Loucy (cell line): ENCODE results near the gene MGLL.

ENCODE experiments used
- H2AFZ ChIP-seq: fragments of 200-600 bp; sonication (generic); 2 replicates; pipeline ENCODE4 v1.6.0; 2016; ENCODE audit warnings: antibody characterized with exemption, mild to moderate bottlenecking, low read length, moderate library complexity
- H3F3A ChIP-seq: fragments of 200-600 bp; 2 replicates; pipeline ENCODE4 v1.6.0; 2016; ENCODE audit warnings: antibody characterized with exemption, low read depth, mild to moderate bottlenecking
- H3K27me3 ChIP-seq: fragments of 200-600 bp; sonication (generic); 2 replicates; pipeline ENCODE4 v1.6.1; 2014; ENCODE audit warnings: low read length, mild to moderate bottlenecking; ENCODE audit not compliant: insufficient read depth, poor library complexity, severe bottlenecking
- H3K36me3 ChIP-seq: fragments of 200-600 bp; sonication (generic); 2 replicates; pipeline ENCODE4 v1.6.1; 2016; ENCODE audit warnings: low read length; ENCODE audit not compliant: insufficient read depth
- H3K4me1 ChIP-seq: fragments of 200-600 bp; sonication (generic); 2 replicates; pipeline ENCODE4 v1.5.1; 2014; ENCODE audit warnings: low read length, mild to moderate bottlenecking; ENCODE audit not compliant: insufficient read depth, poor library complexity, severe bottlenecking
- H3K4me2 ChIP-seq: fragments of 200-600 bp; sonication (generic); 2 replicates; pipeline ENCODE4 v1.6.0; 2014; ENCODE audit warnings: antibody characterized with exemption, low read length, low read depth, mild to moderate bottlenecking; ENCODE audit not compliant: poor library complexity, severe bottlenecking
- H3K4me3 ChIP-seq: fragments of 200-600 bp; sonication (generic); 2 replicates; pipeline ENCODE4 v1.5.1; 2014; ENCODE audit warnings: low read length, mild to moderate bottlenecking, mixed read lengths; ENCODE audit not compliant: poor library complexity, severe bottlenecking
- H3K79me2 ChIP-seq: fragments of 200-600 bp; sonication (generic); 2 replicates; pipeline ENCODE4 v1.6.1; 2014; ENCODE audit warnings: low read length; ENCODE audit not compliant: insufficient read depth
- H3K9ac ChIP-seq: fragments of 200-600 bp; sonication (generic); 2 replicates; pipeline ENCODE4 v1.6.0; 2014; ENCODE audit warnings: mild to moderate bottlenecking, low read depth, low read length, moderate library complexity; ENCODE audit not compliant: poor library complexity, severe bottlenecking
- H3K9me2 ChIP-seq: fragments of 200-600 bp; sonication (generic); replicated peaks from 2 replicates; pipeline ENCODE4 v1.6.1; 2016; ENCODE audit warnings: low read depth, low read length, mixed read lengths
- H3K9me3 ChIP-seq: fragments of 200-600 bp; sonication (generic); 2 replicates; pipeline ENCODE4 v1.6.1; 2014; ENCODE audit warnings: mild to moderate bottlenecking, antibody characterized with exemption, low read length, low read depth; ENCODE audit not compliant: insufficient read depth
- H4K20me1 ChIP-seq: fragments of 200-600 bp; sonication (generic); 2 replicates; pipeline ENCODE4 v1.6.0; 2014; ENCODE audit warnings: antibody characterized with exemption, low read length, mild to moderate bottlenecking; ENCODE audit not compliant: insufficient read depth, poor library complexity, severe bottlenecking
- EZH2phosphoT487 ChIP-seq: fragments of 200-600 bp; IDR thresholded peaks from 2 replicates; pipeline ENCODE4 v1.6.1; 2018; ENCODE audit warnings: antibody characterized with exemption, mild to moderate bottlenecking, moderate library complexity, borderline replicate concordance
- TF ChIP-seq, protein P1 (sequence below): fragments of 200-600 bp; sonication (generic); conservative IDR thresholded peaks from 2 replicates; pipeline ENCODE4 v1.5.1; 2014; ENCODE audit warnings: mild to moderate bottlenecking, antibody characterized with exemption, low read length

The MGLL gene

DNA sequence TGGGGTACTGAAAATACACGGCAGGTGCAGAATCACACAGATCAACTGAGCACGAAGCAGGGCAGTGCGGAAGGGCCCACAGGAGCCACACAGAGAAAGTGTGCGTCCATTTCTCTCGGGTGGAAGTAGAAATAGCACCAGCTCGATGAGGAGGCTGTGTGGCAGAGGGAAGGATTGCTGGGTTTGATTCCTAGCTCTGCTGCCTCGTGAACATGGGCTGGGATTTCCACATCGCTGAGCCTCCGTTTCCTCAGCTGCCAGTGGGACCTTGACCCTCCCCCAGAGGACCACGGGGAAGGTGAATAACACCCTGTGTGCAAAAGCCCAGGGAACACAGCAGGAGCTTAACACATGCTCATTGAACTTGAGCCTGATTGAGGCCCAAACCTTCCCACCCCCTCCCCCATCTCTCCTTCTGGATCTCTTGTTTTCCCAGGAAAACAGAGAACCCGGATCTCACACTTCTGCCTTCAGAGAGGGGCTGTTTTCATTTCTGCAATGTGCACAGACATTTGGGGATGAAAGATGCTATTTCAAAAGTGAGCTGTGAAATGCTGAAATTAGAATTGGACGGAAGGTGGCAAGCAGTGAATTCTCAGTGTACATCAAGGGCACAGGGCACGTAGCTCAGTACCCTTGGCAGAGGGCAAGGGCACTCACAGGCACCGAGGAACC lies 111.2 kb downstream of the MGLL start:
- Histone ChIP-seq H3K79me2 (no peaks in the 10 kb centered on the region), H2AFZ (no peak overlapping the region), H3K27me3 (no peaks in the 10 kb centered on the region), H3K4me2 (no peak overlapping the region), H3K4me3 (no peak overlapping the region), H4K20me1 (no peaks in the 10 kb centered on the region), H3K9ac (no peak overlapping the region), H3K36me3 (peaks cover 78% of the 10 kb centered on the region; the same call in 1 of the 2 replicates), H3K4me1 (no peaks in the 10 kb centered on the region), H3F3A (no peaks in the 10 kb centered on the region), H3K9me3 (no peaks in the 10 kb centered on the region), H3K9me2 (no peaks in the 10 kb centered on the region)
- TF ChIP-seq, protein P1, sequence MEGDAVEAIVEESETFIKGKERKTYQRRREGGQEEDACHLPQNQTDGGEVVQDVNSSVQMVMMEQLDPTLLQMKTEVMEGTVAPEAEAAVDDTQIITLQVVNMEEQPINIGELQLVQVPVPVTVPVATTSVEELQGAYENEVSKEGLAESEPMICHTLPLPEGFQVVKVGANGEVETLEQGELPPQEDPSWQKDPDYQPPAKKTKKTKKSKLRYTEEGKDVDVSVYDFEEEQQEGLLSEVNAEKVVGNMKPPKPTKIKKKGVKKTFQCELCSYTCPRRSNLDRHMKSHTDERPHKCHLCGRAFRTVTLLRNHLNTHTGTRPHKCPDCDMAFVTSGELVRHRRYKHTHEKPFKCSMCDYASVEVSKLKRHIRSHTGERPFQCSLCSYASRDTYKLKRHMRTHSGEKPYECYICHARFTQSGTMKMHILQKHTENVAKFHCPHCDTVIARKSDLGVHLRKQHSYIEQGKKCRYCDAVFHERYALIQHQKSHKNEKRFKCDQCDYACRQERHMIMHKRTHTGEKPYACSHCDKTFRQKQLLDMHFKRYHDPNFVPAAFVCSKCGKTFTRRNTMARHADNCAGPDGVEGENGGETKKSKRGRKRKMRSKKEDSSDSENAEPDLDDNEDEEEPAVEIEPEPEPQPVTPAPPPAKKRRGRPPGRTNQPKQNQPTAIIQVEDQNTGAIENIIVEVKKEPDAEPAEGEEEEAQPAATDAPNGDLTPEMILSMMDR, result no peak
- no peak for TF ChIP-seq EZH2phosphoT487

GRCh38 chr3:127710155-127710941 lies 112.0 kb downstream of the MGLL start:
- Histone ChIP-seq H3K27me3 (no peaks in the 10 kb centered on the region), H3K79me2 (no peaks in the 10 kb centered on the region), H3K36me3 (peaks cover 79% of the 10 kb centered on the region; the same call in 1 of the 2 replicates), H4K20me1 (no peaks in the 10 kb centered on the region), H3F3A (no peaks in the 10 kb centered on the region), H3K4me3 (no peak overlapping the region), H3K4me2 (no peak overlapping the region), H3K9ac (no peak overlapping the region), H3K4me1 (no peaks in the 10 kb centered on the region), H3K9me3 (no peaks in the 10 kb centered on the region), H3K9me2 (no peaks in the 10 kb centered on the region), H2AFZ (no peak overlapping the region)
- no peak for TF ChIP-seq EZH2phosphoT487
- TF ChIP-seq, protein P1, result no peak

DNA sequence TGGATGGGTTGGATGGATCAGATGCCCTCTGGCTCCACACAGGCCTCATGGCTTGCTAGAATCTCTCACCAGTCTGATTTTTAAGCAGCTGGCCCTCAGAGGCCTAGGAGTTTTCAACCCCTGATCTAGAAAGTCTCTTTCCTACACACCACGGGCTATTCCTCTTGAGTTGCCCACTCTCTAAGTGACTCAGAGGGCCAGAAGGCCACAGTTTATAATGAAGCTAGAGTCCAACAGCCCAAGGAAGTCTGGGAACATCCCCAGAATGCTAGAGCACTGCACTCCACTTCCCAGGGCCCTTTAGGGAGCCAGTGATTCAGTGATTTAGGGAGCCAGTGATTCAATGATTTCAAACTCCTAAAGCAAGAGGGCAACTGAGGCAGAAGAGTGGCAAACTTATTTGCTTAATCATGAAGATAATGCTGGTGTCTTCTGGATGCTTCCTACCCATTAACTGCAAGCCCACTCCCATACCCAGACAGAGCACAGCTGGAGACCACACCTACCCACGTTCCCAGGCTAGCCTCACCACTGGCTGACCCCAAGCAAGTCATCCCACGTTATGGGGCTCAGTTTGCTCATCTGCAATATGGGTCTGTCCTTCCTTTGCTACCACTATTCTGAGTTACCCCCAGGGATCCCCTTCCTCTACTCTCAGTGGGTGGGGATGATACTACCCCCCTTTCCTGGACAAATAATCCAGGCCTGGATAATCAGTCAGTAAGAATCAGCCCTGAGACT lies 112.8 kb downstream of the MGLL start:
- Histone ChIP-seq H3K4me2 (no peak overlapping the region), H2AFZ (no peak overlapping the region), H3K79me2 (no peaks in the 10 kb centered on the region), H3K36me3 (peaks cover 78% of the 10 kb centered on the region; the same call in 1 of the 2 replicates), H3F3A (no peaks in the 10 kb centered on the region), H3K9ac (no peak overlapping the region), H3K9me3 (no peaks in the 10 kb centered on the region), H3K9me2 (no peaks in the 10 kb centered on the region), H3K4me1 (no peaks in the 10 kb centered on the region), H4K20me1 (no peaks in the 10 kb centered on the region), H3K27me3 (no peaks in the 10 kb centered on the region), H3K4me3 (no peak overlapping the region)
- TF ChIP-seq, protein P1, result no peak
- TF ChIP-seq EZH2phosphoT487, result no peak
